HG03457 (cell line): ENCODE data around the gene PDE1A.
A peak's percentile ranks its signal among the peaks of the same experiment; 100 is the strongest.
"Not testable (repeated sequence)": the region's sequence is repeated elsewhere in the genome, so short reads cannot be mapped to it uniquely, and the experiment has no call there.

Experiments
- ATAC-seq: cut with Tn5 transposase; IDR thresholded peaks from one replicate; pipeline ENCODE4 v1.9.1; 2021; ENCODE audit warnings: moderate number of reproducible peaks; ENCODE audit not compliant: unreplicated experiment

PDE1A gene

GRCh38 chr2:182291296-182291695 is 135.5 kb downstream of the PDE1A start:
- no peak for ATAC-seq

GRCh38 chr2:182283512-182283911 is 143.3 kb downstream of the PDE1A start:
- no peak for ATAC-seq

GRCh38 chr2:182281276-182281675 is 145.6 kb downstream of the PDE1A start:
- ATAC-seq, result no peak

- no peak for ATAC-seq
Measured at GRCh38 chr2:182280118-182280517, 146.7 kb downstream of the PDE1A start.

- ATAC-seq, result not testable (repeated sequence)
Measured at GRCh38 chr2:182276662-182277061, 150.2 kb downstream of the PDE1A start.

- no peak for ATAC-seq
Measured at GRCh38 chr2:182267971-182268370, 158.9 kb downstream of the PDE1A start.

- ATAC-seq, result no peak
Measured at GRCh38 chr2:182266909-182267308, 159.9 kb downstream of the PDE1A start.

GRCh38 chr2:182265718-182266117 is 161.1 kb downstream of the PDE1A start:
- no peak for ATAC-seq

- no peak for ATAC-seq
Measured at GRCh38 chr2:182261860-182262387, 164.9 kb downstream of the PDE1A start.

- ATAC-seq, result no peak
Measured at GRCh38 chr2:182259629-182260150, 167.1 kb downstream of the PDE1A start.

- no peak for ATAC-seq
Measured at GRCh38 chr2:182252534-182252933, 174.3 kb downstream of the PDE1A start.

GRCh38 chr2:182248898-182249297 is 177.9 kb downstream of the PDE1A start:
- ATAC-seq, result no peak

- no peak for ATAC-seq
Measured at GRCh38 chr2:182248362-182248761, 178.5 kb downstream of the PDE1A start.

- ATAC-seq, result no peak
Measured at GRCh38 chr2:182247831-182248230, 179.0 kb downstream of the PDE1A start.

GRCh38 chr2:182245963-182246362 is 180.9 kb downstream of the PDE1A start:
- no peak for ATAC-seq

- no peak for ATAC-seq
Measured at GRCh38 chr2:182242609-182243008, 184.2 kb downstream of the PDE1A start.

- no peak for ATAC-seq
Measured at GRCh38 chr2:182241936-182242335, 184.9 kb downstream of the PDE1A start.

- peak; percentile 100 for ATAC-seq
Measured at GRCh38 chr2:182240862-182241371, 185.9 kb downstream of the PDE1A start.

- ATAC-seq, result no peak
Measured at GRCh38 chr2:182230561-182230960, 196.3 kb downstream of the PDE1A start.

- ATAC-seq, result no peak
Measured at GRCh38 chr2:182229297-182229696, 197.5 kb downstream of the PDE1A start.

- no peak for ATAC-seq
Measured at GRCh38 chr2:182228741-182229140, 198.1 kb downstream of the PDE1A start.

- ATAC-seq, result no peak
Measured at GRCh38 chr2:182228073-182228473, 198.8 kb downstream of the PDE1A start.

- no peak for ATAC-seq
Measured at GRCh38 chr2:182226807-182227206, 200.0 kb downstream of the PDE1A start.
